ENCODE data around the gene ZMYND8.
"Not testable (repeated sequence)": the region's sequence is repeated elsewhere in the genome, so short reads cannot be mapped to it uniquely, and the experiment has no call there.

The ZMYND8 gene

DNA sequence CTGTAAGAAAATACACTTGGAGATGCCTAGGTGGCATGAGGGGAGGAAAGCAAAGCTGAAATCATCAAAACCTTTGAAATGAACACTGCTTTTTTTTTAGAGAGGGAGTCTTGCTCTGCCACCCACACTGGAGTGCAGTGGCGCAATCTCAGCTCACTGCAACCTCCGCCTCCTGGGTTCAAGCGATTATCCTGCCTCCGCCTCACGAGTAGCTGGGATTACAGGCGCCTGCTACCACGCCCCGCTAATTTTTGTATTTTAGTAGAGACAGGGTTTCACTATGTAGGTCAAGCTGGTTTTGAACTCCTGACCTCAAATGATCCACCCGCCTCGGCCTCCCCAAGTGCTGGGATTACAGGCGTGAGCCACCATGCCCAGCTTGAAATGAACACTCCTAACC lies 111.3 kb downstream of the ZMYND8 start:
- DNase-seq (ENCODE audit: low read depth): not testable (repeated sequence)

DNA sequence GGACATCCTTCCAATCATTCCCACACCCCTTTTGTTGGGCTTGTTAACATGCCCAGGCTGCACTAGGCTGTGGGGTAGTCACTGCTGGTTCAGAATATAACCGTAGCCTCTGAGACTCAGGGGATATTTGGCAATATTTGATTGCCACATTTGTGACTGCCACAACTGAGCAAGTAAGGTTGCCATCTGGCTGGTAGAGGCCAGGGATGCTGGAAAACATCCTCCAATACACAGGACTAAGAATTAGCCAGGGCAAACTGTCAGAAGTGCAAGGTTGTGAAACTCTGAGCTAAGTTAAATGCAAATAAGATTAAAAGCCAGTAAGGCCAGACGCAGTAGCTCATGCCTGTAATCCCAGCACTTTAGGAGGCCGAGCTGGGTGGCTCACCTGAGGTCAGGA lies 112.0 kb downstream of the ZMYND8 start:
- no peak for DNase-seq (ENCODE audit: low read depth)

DNA sequence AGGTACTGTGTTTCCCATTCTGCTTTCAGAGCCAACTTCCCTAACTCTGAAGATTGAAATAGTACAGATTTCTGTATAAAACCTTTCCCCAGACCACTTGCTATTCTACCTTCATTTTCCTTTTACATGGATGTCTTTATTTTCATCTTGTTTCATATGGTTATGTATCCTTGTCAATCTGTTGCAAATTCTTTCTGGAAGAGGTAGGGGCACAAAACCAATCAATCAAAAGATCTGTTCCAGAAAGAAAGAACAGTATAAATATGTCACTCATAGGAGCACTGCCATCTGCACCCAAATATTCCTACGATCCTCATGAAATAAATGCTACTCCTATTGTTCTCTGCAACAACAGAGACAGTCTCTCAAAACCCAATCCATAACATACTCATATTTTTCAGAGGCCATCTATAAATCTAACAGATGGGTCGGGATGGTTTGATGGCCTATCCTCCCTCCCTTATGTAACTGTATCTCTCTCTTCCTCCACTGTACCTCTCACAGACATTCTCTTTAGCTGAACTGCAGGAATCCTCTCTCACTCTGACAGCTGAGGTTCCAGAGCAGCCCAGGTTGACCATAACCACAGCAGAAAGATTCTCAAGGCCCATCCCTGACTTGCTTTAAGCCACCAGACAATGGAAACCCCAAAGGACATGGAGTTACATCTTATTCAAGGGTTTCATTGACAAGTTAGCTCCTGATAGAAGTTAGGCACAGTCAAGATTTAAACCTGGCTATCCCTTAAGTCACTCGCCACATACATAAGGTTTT lies 112.8 kb downstream of the ZMYND8 start:
- DNase-seq (ENCODE audit: low read depth): no peak

DNA sequence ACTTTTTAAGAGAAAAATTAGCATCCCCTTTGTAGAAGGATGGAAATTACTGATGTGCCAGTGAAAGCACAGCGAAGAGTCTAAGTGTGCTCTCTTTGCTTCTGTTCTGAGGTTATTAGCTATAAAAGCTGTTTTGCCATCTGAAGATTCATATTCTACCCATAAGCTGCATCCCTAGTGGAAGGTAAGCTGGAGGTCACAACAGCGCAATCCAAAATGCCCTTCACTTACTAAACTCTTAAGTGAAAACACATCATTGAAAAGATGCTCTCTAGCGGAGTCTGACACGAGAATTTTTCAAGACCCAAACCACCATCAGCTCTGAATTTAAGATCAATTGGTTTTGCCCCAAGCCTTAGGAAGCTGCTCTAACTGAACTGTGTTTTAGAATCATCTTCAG lies 113.5 kb downstream of the ZMYND8 start:
- DNase-seq (ENCODE audit: low read depth): no peak

DNA sequence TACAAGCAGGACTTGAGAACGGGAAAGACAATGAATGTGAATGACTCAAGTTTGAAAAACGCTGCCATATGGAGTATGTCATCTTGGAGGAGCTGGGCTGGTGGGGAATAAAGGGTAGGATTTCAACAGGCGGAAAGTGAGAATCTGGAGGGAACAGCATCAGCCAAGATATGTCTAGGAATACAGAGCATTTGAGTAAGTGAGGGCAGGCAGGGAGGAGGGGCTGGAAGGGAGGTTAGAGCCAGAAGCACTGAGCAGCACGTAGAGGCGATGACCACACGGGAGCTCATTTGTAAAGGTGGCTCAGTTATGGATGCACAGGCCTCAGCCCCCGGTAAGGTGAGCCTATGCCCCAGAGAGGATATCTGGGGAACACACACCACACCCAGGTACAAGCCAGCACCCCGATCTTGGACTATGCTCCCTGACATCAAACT lies 115.1 kb downstream of the ZMYND8 start:
- peak; percentile 62 for DNase-seq (ENCODE audit: low read depth)

DNA sequence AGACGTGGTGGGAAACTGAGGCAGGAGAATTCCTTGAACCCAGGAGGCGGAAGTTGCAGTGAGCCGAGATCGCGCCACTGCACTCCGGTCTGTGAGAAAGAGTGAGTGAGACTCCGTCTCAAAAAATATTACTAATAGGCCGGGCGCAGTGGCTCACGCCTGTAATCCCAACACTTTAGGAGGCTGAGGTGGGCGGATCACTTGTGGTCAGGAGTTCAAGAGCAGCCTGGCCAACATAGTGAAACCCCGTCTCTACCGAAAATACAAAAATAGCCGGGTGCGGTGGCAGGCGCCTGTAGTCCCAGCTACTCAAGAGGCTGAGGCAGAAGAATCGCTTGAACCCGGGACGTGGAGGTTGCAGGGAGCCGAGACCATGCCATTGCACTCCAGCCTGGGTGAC lies 116.4 kb downstream of the ZMYND8 start:
- DNase-seq (ENCODE audit: low read depth): not testable (repeated sequence)

DNA sequence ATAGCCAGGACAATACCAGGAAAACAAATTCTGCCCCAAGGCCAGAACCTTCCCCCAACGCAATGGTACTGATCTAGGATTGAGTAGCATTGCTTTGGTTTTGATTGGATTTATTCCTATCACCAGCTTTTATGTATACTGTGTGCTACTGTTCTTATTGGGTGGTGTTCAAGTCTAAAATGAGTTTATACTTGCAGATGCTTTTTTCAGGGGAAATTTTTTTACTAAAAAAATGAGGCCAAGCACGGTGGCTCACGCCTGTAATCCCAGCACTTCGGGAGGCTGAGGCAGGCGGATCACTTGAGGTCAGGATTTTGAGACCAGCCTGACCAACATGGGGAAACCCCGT lies 116.8 kb downstream of the ZMYND8 start:
- DNase-seq (ENCODE audit: low read depth): no peak

DNA sequence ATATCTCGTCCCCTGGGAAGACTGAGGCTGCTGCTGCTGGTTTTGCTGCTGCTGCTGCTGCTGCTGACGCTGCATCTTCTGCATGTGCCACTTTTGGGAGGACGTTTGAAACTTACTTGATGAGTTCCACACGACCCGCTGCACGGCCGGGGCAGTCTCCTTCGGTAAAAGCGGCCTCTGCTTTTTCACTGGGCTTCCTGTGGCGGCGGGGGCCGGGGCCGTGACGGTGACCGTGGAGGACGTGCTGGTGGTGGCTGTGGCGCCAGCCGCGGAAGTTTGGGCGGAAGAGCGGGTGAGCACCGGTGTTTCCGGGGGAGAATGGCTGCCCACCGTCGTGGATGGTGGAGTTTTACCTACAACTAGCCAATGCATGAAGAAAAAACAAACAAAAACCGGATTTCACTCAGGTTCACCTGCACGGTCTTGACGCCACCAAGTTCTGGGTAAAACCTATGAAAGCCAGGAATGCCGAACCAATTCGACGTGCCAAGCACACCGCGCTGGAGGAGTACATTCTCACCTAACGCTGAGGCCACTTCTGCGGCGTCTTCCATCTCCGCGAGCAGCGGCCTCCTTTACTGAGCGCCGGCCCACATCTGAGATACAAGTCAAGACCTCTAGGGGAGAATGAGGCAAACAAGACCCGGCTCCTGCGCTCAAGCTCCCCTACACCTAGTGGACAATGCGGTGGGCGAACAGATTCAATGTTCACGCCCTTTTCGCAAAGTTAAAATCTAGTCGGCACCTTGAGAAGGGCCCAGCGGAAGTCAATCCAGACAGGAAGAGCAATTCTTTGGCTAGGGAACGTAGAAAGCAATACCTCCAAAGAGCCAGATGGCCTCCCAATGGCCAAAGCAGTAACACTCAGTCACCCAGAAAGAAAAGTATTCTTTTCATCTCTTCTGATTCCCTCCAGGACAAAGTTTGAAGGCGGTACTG lies 117.5 kb downstream of the ZMYND8 start:
- no peak for DNase-seq (ENCODE audit: low read depth)

DNA sequence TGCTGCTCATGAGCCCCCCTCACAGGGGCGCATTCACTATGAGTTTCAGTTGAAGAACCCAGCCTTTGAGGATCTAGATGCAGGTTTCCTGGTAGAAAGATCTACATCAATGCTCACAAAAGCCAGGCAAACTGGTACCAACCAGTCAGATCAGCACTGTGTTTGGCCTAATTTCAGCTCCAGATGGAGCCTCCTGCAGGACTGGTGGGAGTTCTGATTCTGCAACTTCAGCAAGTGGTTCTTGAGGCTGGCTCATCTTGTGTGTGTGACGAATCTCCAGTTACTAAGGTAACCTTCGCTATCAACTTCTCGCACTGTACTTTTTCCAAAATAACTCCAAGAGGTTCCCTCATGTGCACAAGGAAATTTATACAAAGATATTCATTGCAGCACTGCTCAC lies 118.8 kb downstream of the ZMYND8 start:
- DNase-seq (ENCODE audit: low read depth): no peak

DNA sequence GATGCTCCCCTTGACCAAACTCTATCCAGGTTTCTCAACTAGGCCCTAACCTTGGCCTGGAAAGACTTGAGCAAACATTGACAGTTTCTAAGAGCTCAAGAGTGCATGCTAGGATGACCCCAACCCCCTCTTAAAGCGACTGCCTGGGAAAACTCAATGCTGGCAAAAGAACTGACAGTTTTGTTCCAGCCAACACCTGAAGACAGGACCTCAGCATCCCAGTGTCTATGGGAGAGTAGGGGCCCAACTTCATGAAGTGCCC lies 119.9 kb downstream of the ZMYND8 start:
- DNase-seq (ENCODE audit: low read depth): no peak

DNA sequence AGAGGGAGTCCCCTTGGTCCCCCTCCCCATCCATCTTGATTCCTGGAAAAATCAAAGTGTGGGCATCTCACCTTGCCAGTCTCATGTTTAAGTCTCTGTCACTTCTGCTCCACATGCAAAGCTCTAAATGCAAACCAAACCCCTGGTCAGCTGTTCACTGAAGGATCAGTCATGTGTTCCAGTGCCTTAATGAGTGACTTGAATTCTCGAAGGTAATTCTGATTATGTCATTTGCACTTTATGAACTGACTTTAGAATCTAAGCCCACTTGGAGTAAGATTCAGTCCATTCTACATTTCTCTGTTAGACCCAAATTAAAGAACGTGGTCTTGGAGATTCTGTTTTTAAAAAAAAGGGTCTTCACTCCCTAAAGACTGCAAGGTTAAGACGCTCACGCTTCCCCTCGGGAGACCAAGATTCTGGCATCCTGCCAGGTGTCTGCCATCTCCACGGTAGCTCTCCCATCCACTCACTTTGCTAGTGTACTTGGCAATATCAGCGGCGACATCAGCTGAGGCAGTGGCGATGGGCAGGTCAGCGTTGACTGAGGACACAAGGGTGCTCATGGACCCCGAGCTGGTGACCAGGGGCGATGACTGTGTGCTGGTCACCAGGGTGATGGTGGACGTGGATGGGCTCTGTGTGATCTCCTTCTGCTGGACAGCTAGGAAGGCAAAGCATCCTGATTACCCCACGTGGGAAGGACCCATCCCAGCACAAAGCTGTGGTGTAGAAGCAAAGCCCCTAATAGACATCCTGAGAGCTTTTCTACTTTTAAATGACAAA lies 120.5 kb downstream of the ZMYND8 start:
- DNase-seq (ENCODE audit: low read depth): no peak

DNA sequence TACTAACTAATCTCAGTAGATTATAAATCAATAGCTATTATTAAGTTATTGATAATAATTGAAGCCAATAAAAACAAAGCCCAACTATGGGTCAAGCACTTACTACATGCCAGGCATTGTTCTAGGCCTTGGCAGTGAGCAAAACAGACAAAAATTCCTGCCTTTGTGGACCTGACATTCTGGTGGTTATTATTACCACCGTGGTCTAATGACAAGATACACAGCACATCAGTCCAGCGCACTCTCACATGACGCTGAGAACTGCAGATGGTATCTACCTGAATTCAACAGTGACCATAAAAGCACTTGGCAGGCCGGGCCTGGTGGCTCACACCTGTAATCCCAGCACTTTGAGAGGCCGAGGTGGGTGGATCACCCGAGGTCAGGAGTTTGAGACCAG lies 121.4 kb downstream of the ZMYND8 start:
- DNase-seq (ENCODE audit: low read depth): no peak

DNA sequence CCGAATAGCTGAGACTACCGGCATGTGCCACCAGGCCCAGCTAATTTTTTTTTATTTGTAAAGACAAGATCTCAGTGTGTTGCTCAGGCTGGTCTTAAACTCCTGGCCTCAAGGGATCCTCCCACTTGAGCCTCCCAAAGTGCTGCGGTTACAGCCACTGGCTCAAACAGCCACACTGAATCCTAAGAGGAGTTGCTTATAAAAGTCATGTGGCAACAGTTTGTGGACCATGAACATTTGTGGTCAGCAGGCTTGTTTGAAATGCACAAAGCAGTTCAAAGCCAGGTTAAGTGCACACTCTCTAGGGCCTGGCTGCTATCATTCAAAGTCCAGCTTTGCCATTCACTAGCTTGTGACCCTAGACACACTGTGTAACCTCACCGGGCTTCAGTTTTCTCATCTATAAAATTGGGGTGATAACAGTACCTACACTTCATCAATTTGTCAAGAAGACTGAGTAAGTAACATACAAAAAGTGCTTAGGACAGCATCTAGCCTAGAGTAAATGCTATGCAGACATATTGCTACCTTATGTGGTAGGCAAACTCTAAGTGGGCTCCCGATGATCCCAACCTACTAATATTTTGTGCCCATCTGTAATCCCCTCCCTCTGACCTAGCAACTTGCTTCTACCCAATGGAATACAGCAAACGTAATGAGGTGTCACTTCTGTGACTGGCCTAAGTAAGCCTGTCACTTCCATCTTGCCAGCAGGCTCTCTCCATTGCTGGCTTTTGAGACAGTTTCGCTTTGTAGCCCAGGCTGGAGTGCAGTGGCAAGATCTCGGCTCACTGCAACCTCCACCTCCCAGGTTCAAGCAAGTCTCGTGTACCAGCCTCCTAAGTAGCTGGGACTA lies 122.9 kb downstream of the ZMYND8 start:
- no peak for DNase-seq (ENCODE audit: low read depth)

DNA sequence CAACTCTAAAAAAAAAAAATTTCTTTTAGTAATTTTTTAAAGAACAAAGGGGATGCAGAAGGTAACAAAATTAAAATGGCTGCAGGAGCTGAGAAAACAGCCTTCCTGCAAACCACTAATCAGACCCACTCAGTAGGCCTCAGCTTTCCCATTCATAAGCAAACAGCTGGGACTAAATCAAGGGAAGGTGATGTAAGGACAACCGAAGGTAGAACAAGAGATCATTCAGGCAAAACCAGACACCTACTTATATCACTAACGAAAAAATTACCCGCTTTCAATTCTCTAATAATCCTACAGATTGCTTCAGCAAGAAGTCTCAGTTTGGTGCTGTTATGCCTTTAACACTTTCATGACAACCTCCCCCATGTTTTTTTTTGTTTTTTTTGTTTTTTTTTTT lies 124.0 kb downstream of the ZMYND8 start:
- DNase-seq (ENCODE audit: low read depth): no peak

DNA sequence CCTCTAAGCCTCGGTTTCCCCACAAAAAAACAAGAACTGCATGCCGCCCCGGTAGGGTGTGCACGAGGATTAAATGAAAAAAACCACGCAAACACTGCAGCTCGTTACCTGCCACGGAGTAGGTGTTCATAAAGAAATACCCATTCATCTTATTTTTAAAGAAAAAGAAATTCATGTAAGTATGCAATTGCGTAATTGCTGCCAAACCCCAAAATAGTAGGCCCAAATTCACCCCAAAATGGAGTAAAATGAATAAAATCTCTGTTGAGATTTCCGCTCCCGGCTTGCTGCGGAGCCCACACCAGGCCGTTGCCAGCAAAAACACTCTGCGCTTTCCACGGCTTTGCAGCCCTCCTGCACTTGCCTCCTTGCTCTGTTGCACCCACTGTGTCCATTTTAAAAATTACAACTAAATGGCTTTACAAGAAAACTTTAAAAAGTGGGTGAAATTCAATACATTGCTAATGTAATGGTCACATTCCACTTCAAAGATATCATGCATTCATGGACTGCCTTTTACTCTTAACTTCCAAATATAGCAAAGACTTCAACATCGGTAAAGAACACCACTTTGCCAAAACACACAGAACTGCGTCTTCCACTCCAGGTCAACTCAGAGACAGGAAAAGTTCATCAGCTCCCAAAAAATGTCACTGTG lies 125.0 kb downstream of the ZMYND8 start:
- peak; percentile 68 for DNase-seq (ENCODE audit: low read depth)

DNA sequence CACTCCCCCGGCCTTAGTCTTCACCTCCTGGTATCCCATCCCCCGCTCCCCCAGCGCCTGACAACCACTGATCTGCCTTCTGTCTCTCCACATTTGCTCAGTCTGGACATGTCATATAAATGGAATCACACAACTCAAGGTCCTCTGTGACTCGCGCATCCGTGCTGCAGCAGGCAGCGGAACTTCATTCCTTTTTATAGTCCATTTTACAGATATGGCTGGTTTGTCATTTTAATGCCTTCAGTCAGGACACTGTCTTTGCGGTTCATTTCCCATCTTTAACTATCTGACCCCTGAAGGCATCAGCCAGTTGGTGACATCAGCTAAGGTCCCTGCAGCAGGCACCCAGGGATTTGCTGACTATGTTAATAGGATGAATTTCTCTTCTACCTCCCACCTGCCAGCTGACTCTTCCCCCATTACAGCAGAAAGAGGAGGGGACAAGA lies 125.7 kb downstream of the ZMYND8 start:
- DNase-seq (ENCODE audit: low read depth): no peak

DNA sequence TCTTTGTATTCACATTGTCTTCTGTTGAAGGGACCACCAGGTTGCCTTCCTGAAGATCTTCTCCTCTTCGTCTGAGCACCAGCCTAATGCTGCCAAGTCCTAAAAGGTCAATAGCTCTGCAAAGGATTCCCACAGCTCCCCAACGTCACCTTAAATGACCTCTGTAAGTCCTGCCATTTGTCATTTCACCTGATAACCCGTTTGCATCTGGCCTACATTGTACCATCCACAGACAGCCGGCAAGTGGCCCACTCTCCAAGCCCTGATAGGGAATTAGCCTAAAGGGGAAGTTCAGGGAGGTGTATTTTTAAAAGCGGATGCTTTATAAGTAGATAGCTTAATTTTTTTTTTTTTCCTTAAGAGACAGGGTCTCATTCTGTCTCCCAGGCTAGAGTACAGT lies 127.8 kb downstream of the ZMYND8 start:
- no peak for DNase-seq (ENCODE audit: low read depth)

DNA sequence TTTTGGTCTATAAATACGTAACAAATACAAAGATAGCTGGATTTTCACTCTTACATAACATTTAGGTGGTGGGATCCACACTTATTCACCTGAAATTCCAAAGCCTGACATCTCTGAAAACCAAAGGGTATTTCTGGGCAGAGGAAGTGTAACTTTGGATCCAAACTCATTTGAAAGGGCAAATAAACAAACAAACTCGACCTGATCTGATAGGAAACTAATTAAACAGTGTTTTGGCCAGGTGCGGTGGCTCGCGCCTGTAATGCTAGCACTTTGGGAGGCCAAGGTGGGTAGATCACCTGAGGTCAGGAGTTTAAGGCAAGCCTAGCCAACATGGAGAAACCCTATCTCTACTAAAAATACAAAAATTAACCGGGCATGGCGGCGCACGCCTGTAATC lies 128.9 kb downstream of the ZMYND8 start:
- no peak for DNase-seq (ENCODE audit: low read depth)

DNA sequence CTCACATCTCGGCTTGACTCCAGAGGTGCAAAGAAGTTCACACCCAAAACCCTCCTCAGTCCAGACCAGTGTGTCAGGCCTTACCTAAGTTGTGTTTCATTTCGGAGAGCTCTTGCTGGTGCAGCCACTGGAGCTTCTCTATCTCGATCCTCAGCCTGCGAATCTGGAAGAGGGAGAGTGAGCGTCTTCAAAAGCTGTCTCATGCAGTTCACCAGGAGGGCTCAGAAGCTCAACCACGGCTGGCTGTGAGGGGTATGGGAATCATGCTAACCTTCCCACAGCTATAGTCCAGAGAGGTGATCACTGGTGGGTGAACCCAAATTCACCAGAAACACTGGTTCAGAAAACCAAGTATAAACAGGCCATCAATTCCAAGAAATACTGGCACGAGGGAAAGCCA lies 129.4 kb downstream of the ZMYND8 start:
- no peak for DNase-seq (ENCODE audit: low read depth)

DNA sequence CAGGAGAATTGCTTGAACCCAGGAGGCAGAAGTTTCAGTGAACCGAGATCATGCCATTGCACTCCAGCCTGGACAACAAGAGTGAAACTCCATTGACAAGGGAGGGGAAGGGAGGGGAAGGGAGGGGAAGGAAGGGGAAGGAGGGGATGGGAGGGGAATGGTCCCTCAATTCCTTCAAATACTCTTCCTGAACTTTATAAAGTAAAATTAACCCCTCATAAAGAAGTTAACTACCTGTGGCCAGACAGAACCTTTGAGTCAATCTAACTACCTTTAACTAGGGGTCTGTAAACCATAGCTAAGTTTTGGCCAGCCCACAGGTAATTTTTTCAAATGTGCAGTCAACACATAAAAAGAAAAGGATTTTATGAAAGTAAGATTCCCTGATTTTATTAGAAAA lies 131.0 kb downstream of the ZMYND8 start:
- DNase-seq (ENCODE audit: low read depth): no peak

DNA sequence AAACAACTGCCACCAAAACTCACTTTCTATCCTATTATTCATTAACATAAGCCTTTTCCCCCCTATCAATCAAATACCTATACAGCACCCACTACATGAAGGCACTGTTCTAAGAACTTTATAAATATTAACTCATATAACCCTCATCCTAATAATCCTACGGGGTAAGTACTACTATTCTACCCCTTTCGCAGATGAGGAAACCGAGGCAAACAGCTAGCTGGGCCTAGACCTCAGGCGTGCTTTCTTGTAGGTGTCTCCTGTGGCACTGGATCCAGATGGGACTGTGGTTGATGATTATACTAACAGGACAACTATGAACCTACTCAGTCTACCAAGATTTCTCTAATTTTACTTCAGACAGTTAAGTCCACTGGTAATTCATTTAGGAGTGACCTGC lies 131.6 kb downstream of the ZMYND8 start:
- DNase-seq (ENCODE audit: low read depth): no peak

All from non-pigmented ciliary epithelial cell (primary cell).